GM08714 (cell line): Measurements from ENCODE around the gene TREML1.

Experiments
- H3K4me3 ChIP-seq: fragments of 200-500 bp; sonication (Bioruptor generic); 2 replicates; pipeline ENCODE4 v1.5.1; 2014; ENCODE audit warnings: mild to moderate bottlenecking, low read length, inconsistent platforms
- ZNF274 ChIP-seq: IDR thresholded peaks from 2 replicates; pipeline ENCODE4 v1.6.1; 2012; ENCODE audit warnings: mild to moderate bottlenecking, low read depth, low read length

Gene TREML1

DNA sequence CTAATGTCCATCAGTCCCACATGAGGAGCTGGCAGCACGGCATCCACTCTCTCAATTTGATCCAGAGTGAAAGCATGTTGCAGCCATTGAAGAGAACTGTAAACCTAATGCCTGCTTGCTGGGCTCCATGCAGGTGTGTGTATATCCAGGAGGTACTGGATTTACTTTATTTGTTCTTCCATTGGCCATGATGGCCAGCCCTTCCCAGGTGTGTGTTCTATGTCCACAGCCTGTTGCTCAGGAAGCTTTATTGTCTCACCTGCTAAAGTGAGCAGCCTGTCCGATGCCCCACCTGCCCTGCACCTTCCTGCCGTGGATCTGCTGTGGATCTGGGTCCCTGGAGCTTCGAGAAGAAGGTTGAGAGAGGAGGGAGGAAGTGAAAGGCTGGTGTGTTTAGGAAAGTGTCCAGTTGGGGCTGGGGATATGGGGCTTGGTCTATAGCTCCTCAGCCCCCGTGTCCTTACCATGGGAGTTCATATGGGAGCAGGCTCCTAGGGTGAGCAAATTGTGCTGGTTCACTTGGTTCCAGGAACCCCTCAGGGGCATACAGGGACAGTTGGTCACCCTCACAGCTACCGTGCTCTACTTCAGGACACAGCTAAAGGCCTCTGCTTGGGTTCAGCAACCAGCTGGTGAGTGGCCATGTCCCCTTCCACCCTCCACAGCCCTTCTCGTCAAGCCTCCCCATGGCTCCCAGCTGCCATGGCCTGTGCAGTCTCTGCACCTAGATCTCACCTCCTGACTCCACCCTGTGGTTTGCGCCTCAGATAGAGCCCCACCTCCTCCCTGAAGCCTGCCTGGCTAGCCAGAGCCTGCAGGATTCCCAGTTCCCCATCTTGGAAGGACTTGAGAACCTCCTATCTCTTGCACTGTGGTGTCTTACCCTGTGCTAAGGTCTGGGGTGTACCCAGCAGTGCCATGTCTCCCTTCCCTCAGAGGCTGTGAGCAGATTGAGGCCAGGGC lies 34.1 kb upstream of the TREML1 start:
- no peak for TF ChIP-seq ZNF274
- no peak overlapping the region for H3K4me3 ChIP-seq

DNA sequence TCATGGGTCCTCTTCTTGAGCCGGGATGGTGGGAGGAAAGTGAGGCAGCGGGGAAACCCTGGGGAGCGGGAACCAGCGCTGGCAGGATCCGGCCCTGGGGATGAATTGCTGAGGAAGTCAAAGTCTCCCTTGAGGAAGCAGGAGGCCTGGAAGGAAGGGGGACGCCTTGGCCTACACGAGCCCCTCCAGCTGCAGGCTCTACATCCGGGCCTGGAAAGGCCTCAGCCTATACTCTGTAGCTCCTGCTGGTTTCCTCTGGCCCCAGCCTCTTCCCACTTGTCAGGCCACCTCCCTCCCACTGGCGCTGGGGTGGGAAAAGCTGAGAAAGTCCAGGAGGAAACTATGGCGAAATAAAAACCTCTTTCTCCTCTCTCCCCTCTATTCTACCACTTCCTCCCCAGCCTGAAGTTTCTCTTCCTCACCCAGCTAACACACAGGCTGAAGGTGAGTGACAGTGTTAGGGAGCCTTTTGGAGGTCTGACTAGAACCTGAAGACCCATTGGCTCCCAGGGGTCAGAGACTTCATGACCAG lies 31.9 kb upstream of the TREML1 start:
- no peak overlapping the region for H3K4me3 ChIP-seq
- TF ChIP-seq ZNF274 = no peak

DNA sequence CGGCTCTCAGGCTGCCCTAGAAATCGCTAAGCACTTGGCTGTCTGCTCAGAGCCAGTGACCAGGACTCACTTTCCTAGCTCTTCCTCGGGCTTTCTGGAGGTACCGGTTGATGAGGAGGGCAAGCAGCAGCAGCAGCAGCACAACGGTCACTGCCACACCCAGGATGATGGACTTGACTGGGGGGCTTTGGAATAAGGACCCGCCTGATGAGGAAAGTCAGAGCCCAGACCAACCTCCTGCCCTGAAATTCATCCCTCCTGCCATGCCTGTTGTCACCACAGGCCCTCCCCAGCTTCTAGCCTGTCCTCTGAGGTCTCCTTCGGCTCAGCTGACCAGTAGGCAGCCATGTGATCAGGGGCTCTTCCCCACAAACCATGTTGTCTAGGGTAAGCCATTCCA lies 30.6 kb upstream of the TREML1 start:
- H3K4me3 ChIP-seq = no peak overlapping the region
- no peak for TF ChIP-seq ZNF274

DNA sequence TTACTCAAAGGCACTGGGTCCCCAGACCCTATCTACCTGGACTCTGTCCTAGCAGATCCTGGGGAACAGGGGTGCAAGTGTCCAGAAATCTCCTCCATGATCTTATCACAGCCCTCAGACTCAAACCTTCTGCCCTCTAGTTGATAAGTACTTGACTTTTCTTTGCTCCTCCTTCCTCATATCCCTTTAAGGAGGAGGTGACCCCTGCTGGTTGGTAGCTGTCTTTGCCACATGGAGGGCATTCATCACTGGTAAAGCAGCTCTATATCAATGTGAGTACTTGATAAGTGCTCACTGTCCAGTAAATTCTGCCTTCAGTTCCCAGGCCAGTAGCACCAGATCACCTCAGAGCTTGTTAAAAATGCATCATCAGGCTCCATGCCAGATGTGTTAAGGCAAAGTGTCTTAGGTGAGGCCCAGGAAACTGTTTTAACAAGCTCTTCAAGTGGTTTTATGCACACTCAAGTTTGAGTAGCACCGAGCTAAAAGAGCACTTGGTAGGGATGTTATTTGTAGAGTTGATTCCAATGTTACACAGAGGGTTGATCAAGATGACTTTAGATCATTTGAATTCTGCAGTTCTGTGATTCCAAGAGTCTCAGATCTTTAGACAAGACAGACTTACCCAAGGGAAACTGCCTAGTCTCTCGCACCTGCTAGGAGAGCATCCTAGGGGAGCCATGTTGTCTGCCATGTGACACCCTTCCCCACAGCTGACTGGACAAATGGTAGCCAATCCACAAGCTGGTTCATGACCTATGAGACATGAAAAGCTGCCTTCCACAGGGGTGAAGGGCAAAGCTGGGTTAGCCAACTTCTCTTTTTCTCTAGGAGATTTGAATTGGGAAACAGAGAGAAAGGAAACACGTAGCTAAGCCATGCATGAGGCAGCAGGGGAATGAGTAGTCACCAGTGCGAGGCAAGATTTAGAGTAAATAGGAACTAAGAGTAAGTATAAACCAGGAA lies 28.2 kb upstream of the TREML1 start:
- no peak overlapping the region for H3K4me3 ChIP-seq
- TF ChIP-seq ZNF274 = no peak

DNA sequence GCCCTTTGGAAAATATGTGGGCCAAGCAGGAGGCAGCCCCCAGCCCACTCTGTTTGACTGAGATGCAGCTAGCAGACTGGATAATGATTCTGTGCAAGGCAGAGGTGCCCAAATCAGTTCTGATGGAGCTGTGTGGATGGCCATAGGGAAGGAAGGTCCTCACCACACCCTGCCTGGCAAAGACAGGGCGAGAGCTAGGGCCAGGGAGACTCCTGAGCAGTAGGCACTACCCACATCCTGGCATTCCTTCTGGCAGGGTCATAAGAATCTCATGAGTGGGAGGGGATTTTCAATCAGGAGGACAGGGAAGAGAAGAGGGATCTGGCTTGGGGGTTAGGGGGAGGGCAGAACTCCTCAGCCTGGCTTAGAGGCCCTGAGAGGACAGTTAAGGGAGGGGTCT lies 27.4 kb upstream of the TREML1 start:
- TF ChIP-seq ZNF274 = no peak
- no peak overlapping the region for H3K4me3 ChIP-seq

DNA sequence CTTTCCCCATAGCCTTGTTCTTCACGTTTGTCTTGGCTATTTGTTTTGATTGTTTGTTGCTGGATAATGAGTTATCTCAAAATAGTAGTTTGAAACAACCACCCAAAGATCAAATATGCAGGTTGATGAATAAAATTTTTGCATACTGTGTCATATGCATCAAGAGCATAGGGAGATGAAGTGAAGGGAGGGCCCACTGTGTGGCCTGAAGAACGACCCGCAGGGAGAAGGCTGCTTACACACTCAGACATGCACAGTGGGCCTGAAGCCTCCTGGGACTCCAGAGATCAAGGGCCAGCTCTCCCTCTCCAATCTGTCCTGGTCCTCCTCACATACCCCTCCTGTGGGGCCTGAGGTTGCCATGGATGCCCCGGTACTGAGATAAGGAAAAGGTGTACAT lies 25.0 kb upstream of the TREML1 start:
- no peak overlapping the region for H3K4me3 ChIP-seq
- no peak for TF ChIP-seq ZNF274

DNA sequence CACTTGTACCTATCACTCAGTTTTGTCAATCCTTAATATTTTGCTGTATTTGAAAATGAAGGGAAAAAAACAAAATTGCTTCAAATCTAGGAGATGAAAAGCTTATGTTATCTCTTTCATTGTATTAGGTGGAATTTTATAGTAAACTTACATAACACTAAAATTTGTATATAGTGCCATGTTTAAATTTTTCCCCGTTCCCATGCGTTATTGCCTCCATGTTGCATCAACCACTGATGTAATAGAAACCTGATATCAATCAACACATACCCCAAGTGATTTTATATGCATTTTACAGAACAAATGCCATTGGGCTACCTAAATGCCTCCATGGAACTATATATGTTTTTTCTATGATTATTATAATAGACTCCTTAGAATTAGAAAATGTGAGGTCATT lies 23.5 kb upstream of the TREML1 start:
- no peak for TF ChIP-seq ZNF274
- H3K4me3 ChIP-seq = no peak overlapping the region

DNA sequence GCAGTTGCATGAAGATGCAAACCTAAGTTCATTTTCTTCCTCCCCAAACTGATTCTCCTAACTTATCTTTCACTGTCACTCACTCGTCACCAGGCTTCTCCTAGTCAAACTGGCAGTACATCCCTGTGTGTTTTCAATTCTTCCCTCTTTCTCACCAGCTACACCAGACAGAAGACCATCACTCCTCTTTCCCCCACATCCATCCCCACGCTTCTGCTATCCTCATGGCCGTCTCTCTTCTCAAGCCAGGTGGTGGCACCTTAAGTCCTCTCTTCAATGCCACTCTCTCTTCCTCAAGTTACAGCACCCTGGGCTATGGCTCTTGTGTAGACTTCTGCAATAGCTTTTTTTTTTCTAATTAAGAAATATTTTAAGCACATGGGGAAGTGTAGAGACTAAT lies 23.1 kb upstream of the TREML1 start:
- TF ChIP-seq ZNF274 = no peak
- H3K4me3 ChIP-seq = no peak overlapping the region

DNA sequence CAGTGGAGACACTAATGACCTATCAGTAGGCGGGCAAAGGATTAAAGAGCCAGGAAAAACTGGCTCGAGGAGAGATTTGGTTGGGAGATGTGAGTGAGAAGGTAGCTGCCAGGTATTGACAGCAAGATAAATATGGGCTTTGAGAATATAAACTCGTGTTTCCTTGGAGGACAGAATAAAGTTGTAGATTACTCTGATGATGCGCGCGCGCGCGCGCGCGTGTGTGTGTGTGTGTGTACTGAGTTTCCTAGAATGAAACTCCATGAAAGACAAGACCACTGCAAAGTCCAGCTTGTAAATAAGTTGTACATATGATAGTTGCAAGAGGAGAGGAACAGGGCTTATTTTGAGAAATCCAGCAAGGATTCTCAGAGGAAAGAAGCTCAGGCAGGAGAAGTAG lies 22.0 kb upstream of the TREML1 start:
- TF ChIP-seq ZNF274 = no peak
- no peak overlapping the region for H3K4me3 ChIP-seq

DNA sequence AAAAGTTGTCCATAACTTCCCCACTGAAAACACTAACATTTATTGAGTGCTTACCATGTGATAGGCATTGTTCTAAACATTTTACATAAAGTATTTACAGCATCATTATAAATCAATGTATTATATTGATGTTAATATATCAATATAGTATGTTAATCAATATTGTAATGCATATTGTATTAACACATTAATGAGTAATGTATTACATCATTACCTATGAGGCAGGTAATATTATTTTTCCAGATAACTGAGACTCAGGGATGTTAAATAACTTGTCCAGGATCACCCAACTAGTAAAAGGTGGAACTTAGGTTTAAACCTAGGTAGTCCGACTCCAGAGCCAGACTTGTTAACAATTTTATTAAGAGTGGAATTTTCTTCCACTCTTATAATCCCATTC lies 20.9 kb upstream of the TREML1 start:
- no peak for TF ChIP-seq ZNF274
- H3K4me3 ChIP-seq = no peak overlapping the region

DNA sequence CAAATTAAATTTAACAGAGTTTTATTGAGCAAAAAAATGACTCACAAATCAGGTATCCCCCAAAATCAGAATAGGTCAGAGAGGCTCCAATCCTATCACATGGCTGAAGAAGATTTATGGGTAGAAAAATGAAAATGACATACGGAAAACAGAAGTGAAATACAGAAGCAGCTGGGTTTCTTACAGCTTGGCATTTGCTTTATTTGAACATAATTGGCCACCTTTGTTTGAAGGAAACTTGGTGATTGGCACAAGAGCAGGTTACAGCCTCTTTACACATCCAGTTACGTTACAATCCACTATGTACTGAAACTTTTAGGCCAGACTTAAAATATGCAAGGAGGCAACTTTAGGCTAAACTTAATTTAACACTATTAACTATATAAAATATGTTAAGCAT lies 20.5 kb upstream of the TREML1 start:
- TF ChIP-seq ZNF274 = no peak
- no peak overlapping the region for H3K4me3 ChIP-seq

DNA sequence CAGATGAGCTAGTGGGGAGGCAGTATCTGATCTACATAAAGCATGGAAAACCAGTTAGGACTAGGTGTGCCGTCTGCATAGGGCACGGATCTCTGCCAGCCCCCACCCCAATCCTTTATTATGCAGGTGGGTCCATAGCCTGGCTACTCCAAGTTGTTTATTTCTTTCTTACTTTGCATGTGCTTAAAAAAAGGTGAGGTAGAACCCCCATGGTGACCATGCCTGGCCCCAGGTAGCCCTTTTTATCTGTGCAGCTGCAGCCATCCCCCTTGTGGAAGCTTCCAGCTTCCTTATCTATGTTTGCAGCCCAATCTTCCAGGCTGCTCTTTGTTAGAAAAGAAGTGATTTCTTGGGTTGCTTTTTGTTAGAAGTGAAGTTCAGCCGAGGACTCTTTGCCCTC lies 17.8 kb upstream of the TREML1 start:
- no peak overlapping the region for H3K4me3 ChIP-seq
- no peak for TF ChIP-seq ZNF274

DNA sequence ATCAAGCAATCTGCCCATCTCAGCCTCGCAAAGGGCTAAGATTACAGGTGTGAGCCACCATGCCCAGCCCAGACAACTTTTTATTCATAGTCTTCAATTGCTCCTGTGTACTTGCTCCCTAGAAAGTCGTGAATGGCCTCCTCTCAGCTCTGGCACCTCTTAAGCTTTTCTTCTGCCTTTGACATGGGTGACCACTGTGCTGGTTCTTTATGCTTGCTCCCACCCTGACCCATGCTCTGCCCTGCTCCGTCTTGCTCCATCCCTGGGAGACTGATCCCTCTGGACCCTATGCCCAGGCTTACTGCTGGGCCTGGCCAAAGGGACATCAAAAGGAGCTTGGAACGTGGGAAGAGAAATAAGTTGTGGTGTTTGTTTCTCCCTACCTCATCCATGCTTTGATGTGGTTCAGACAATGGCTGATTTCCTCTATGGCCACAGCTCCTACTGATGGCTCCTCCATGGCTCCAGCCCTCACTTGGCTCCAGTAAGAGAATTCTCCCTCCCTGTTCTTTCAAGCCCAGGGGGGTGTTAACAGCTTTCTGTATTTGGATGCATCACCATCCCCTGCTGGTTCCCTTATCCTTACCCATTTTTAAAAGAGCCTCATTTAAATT lies 16.5 kb upstream of the TREML1 start:
- no peak overlapping the region for H3K4me3 ChIP-seq
- TF ChIP-seq ZNF274 = no peak

DNA sequence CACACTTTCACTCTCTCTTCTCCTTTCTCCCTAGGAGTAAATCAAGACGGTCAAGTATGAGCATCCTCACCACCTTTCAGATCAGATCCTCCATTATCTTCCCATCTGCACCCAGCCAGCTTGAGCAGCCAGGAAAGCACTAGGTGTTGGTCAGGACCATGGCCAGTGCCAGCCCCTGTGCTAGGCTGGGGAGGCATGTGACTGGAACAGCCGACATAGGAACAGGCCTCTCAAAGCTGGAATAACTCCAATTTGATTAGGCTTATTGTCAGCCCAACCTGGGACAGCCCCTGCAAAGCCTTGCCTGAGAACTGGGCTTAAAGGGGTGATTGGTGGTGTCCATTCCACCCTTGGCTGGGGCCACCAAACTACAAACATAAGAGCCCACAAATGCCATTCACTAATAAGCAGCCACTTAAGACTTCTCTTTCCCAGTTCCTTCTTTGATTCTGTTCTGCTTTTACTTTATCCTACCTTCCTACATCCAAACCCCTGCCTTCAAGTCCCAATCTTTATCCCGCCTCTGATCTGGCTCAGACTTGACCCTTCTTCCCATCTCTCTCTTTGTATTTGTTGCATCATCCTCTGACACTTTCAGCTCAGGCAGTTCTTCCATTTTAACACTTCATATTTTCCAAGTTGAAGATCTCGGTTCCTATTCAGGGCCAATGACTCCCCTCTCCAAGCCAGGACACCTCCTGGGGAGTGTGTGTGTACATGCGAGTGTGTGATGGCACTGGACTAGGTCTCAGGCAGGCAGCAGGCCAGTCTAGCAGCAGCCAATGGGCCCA lies 13.2 kb upstream of the TREML1 start:
- no peak for TF ChIP-seq ZNF274
- no peak overlapping the region for H3K4me3 ChIP-seq
